ENCODE measurements around the gene KRT73.

The KRT73 gene

GRCh38 chr12:52641468-52641867 lies 23.1 kb upstream of the KRT73 start:
- TF ChIP-seq HDGF (IDR thresholded peaks at IDR 0.05; ENCODE audit: borderline replicate concordance) (no peak), SP1 (IDR thresholded peaks at IDR 0.05) (no peak), BHLHE40 (IDR thresholded peaks at IDR 0.05; ENCODE audit: borderline replicate concordance) (no peak), FOXM1 (IDR thresholded peaks at IDR 0.05; ENCODE audit: borderline replicate concordance) (no peak), ARNT (IDR thresholded peaks at IDR 0.05) (no peak), ZNF384 (IDR thresholded peaks at IDR 0.05) (no peak), FOXA1 (IDR thresholded peaks at IDR 0.05) (no peak), ELF4 (IDR thresholded peaks at IDR 0.05) (no peak), SUZ12 (IDR thresholded peaks at IDR 0.05) (no peak), TARDBP (IDR thresholded peaks at IDR 0.05) (no peak), FOXK2 (IDR thresholded peaks at IDR 0.05) (no peak), PKNOX1 (IDR thresholded peaks at IDR 0.05) (no peak), L3MBTL2 (conservative IDR thresholded peaks at IDR 0.05) (no peak), LEF1 (IDR thresholded peaks at IDR 0.05; ENCODE audit: borderline replicate concordance) (no peak)
- CTCF ChIA-PET = no interaction called here
- POLR2A ChIA-PET = no interaction called here
- DNase-seq (ENCODE audit: extremely low spot score) = no peak

DNA sequence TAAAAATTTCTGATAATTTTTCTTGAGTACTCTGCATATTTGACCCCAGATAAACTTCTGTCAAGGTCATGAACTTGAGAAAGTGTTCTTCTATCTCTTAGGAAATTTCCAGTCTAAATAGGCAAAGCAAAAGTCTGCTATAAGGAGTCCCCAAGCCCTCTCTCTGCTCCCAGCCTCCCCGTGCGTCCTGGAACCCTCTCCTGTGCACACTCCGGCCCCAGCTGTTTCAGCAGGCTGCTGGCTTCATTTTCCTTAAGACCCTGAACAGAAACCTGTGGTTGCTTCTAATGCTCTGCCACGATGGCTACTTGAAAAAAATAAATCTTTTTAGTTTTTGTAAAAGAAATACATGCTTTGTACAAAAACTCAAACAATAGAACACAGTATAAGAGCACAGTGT lies 18.9 kb upstream of the KRT73 start:
- DNase-seq (ENCODE audit: extremely low spot score) = no peak
- TF ChIP-seq BHLHE40 (IDR thresholded peaks at IDR 0.05; ENCODE audit: borderline replicate concordance) (no peak), PKNOX1 (IDR thresholded peaks at IDR 0.05) (no peak), HDGF (IDR thresholded peaks at IDR 0.05; ENCODE audit: borderline replicate concordance) (no peak)
- CTCF ChIA-PET = no interaction called here
- POLR2A ChIA-PET = no interaction called here

GRCh38 chr12:52636592-52637258 lies 18.4 kb upstream of the KRT73 start:
- no peak for TF ChIP-seq BHLHE40 (IDR thresholded peaks at IDR 0.05; ENCODE audit: borderline replicate concordance)
- TF ChIP-seq CTBP1 (IDR thresholded peaks at IDR 0.05; ENCODE audit: borderline replicate concordance) = no peak
- no peak for TF ChIP-seq FOXA1 (IDR thresholded peaks at IDR 0.05)
- no peak for TF ChIP-seq PKNOX1 (IDR thresholded peaks at IDR 0.05)
- TF ChIP-seq ARNT (IDR thresholded peaks at IDR 0.05) = no peak
- TF ChIP-seq ZNF384 (IDR thresholded peaks at IDR 0.05) = no peak
- no peak for TF ChIP-seq SUZ12 (IDR thresholded peaks at IDR 0.05)
- no peak for TF ChIP-seq SP1 (IDR thresholded peaks at IDR 0.05)
- TF ChIP-seq NFRKB (IDR thresholded peaks at IDR 0.05) = no peak
- ChIA-PET POLR2A (no interaction called here), CTCF (no interaction called here)
- DNase-seq (ENCODE audit: extremely low spot score) = no peak

DNA sequence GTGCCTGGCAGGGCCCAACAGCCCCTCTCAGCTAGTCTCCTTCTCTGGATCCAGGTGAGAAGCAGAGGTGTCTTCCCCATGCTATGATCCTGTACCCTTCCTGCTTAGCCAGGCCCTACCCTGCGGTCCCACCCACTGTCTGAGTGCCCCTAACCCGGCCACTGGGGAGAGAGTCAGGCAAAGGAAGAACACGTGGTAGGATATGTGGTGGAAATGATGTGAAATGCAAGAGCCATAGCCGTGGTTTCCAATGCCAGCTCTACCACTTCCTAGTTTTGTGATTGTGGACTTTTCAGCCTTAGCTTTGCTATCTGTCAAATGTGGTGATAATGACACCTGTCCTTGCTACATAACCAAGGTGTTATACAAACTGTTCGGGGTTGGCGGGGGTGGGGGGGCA lies 17.8 kb upstream of the KRT73 start:
- POLR2A ChIA-PET = no interaction called here
- no peak for TF ChIP-seq LEF1 (IDR thresholded peaks at IDR 0.05; ENCODE audit: borderline replicate concordance)
- no peak for TF ChIP-seq PKNOX1 (IDR thresholded peaks at IDR 0.05)
- TF ChIP-seq FOXK2 (IDR thresholded peaks at IDR 0.05) = no peak
- no peak for TF ChIP-seq FOXA1 (IDR thresholded peaks at IDR 0.05)
- no peak for TF ChIP-seq SUZ12 (IDR thresholded peaks at IDR 0.05)
- no peak for TF ChIP-seq HDGF (IDR thresholded peaks at IDR 0.05; ENCODE audit: borderline replicate concordance)
- TF ChIP-seq CTBP1 (IDR thresholded peaks at IDR 0.05; ENCODE audit: borderline replicate concordance) = no peak
- TF ChIP-seq NFRKB (IDR thresholded peaks at IDR 0.05) = no peak
- no peak for TF ChIP-seq ELF4 (IDR thresholded peaks at IDR 0.05)
- no peak for TF ChIP-seq SP1 (IDR thresholded peaks at IDR 0.05)
- TF ChIP-seq ARNT (IDR thresholded peaks at IDR 0.05) = no peak
- no peak for TF ChIP-seq ZNF384 (IDR thresholded peaks at IDR 0.05)
- TF ChIP-seq L3MBTL2 (conservative IDR thresholded peaks at IDR 0.05) = no peak
- TF ChIP-seq TARDBP (IDR thresholded peaks at IDR 0.05) = no peak
- TF ChIP-seq FOXM1 (IDR thresholded peaks at IDR 0.05; ENCODE audit: borderline replicate concordance) = no peak
- TF ChIP-seq BHLHE40 (IDR thresholded peaks at IDR 0.05; ENCODE audit: borderline replicate concordance) = no peak
- CTCF ChIA-PET = no interaction called here
- no peak for DNase-seq (ENCODE audit: extremely low spot score)

- ChIA-PET POLR2A (no interaction called here), CTCF (no interaction called here)
- TF ChIP-seq CTBP1 (IDR thresholded peaks at IDR 0.05; ENCODE audit: borderline replicate concordance) (no peak), FOXA1 (IDR thresholded peaks at IDR 0.05) (no peak), SUZ12 (IDR thresholded peaks at IDR 0.05) (no peak), NFRKB (IDR thresholded peaks at IDR 0.05) (no peak), FOXK2 (IDR thresholded peaks at IDR 0.05) (no peak), LEF1 (IDR thresholded peaks at IDR 0.05; ENCODE audit: borderline replicate concordance) (no peak), BHLHE40 (IDR thresholded peaks at IDR 0.05; ENCODE audit: borderline replicate concordance) (no peak), TARDBP (IDR thresholded peaks at IDR 0.05) (no peak), ARNT (IDR thresholded peaks at IDR 0.05) (no peak), HDGF (IDR thresholded peaks at IDR 0.05; ENCODE audit: borderline replicate concordance) (no peak), PKNOX1 (IDR thresholded peaks at IDR 0.05) (no peak), SP1 (IDR thresholded peaks at IDR 0.05) (no peak), L3MBTL2 (conservative IDR thresholded peaks at IDR 0.05) (no peak)
- DNase-seq (ENCODE audit: extremely low spot score) = no peak
Observed at GRCh38 chr12:52634266-52635056, 16.1 kb upstream of the KRT73 start.

All from HEK293T (cell line).